Ureter (tissue), 1 donor: Measurements from ENCODE around the gene CPLX1. TPM values are rescaled to one million over a fixed set of nuclear protein-coding genes. Genes with fewer than 3 reads are reported as not detected.
"Not testable (repeated sequence)": the region's sequence is repeated elsewhere in the genome, so short reads cannot be mapped to it uniquely, and the experiment has no call there.

Source experiments
- DNase-seq: peaks from one replicate; pipeline ENCODE4 v3.0.0-alpha.2; 2020; ENCODE audit warnings: low spot score
- total RNA-seq: library from RNA; stranded (reverse); gene quantifications from one replicate; pipeline ENCODE4 v1.2.4, GENCODE V29; 2023
- donor health status: DM: yes; HTN: yes; CAD: no.

CPLX1 gene
- total RNA-seq, 1 donor from 2014 or later, result 6.7 TPM

GRCh38 chr4:777520-778262, 48.2 kb downstream of the CPLX1 start:
- no peak for DNase-seq

DNA sequence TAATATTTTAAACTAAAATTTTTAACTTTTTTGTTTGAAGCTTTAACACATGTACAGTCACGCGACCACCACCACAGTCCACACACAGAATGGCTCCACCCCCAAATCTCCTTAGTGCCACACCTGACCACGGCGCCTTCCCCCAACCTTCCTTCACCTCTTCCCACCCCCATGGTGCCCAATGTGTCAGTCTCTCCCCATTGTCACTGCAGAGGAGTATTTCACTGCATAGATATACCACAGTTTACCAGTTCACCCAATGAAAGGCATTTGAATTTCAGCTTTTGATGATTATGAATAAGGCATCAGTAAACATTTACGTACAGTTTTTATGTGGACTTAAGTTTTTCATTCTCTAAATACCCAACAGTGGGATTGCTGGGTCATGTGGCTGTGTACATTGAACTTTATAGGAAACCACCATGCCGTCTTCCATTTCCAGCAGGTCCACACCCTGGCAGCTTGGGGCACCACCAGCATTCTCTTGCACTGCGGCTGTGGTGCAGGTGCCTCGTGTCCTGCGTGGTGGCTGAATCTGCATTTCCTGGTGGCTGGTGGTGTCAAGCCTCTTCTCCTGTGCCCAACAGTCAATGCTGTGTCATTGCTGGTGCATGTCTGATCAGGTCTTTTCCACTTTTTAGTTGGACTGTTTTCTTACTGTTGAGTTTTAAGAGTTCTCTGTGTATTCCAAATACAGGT, 49.0 kb downstream of the CPLX1 start:
- no peak for DNase-seq

DNA sequence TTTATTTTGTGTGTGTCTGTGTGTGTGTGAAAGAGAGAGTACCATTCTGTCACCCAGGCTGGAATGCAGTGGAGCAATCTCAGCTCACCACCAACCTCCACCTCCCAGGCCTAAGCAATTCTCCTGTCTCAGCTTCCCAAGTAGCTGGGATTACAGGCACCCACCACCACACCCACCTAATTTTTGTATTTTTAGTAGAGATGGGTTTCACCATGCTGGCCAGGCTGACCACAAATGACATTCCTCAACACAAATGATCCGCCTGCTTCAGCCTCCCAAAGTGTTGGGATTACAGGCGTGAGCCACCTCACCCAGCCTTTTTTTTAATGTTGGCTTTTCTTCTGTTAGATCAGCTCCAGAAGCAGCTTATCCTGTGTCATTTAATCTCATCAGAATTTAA, 50.4 kb downstream of the CPLX1 start:
- not testable (repeated sequence) for DNase-seq

DNA sequence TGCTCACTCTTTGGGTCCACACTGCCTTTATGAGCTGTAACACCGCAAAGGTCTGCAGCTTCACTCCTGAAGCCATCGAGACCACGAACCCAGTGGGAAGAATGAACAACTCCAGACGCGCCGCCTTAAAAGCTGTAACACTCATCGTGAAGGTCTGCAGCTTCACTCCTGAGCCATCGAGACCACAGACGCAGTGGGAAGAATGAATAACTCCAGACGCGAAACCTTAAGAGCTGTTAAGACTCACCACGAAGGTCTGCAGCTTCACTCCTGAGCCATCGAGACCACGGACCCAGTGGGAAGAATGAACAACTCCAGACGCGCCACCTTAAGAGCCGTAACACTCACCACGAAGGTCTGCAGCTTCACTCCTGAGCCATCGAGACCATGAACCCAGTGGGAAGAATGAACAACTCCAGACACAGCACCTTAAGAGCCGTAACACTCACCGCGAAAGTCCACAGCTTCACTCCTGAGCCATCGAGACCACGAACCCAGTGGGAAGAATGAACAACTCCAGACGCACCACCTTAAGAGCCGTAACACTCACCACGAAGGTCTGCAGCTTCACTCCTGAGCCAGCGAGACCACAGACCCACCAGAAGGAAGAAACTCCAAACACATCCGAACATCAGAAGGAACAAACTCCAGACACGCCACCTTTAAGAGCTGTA, 51.4 kb downstream of the CPLX1 start:
- not testable (repeated sequence) for DNase-seq

GRCh38 chr4:773214-773613, 52.7 kb downstream of the CPLX1 start:
- no peak for DNase-seq

GRCh38 chr4:772776-773175, 53.2 kb downstream of the CPLX1 start:
- no peak for DNase-seq

- DNase-seq, result no peak
These were observed 53.8 kb downstream of the CPLX1 start for GRCh38 chr4:772118-772517.

- no peak for DNase-seq
These were observed 54.5 kb downstream of the CPLX1 start for GRCh38 chr4:771464-771863.

- DNase-seq, result no peak
These were observed 55.9 kb downstream of the CPLX1 start for GRCh38 chr4:770022-770421.

DNA sequence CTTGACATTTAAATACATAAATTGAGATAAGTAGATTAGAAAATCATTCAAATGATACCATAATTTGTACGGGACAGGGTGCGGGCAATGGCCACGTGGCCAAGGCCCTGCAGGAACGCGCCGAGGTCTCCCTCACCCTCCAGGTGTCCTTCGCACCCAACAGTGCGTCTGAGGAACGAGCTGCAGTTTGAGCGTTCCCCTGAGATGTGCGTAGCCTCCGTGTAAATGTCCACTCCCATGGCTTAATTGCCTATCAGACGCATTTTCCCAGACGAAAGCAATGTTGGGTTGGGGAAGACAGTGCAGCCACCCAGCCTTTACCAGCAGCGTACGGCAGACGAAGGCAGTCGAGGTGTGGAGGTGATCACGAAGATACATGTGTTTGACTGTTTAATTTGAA, 56.4 kb downstream of the CPLX1 start:
- DNase-seq, result no peak

DNA sequence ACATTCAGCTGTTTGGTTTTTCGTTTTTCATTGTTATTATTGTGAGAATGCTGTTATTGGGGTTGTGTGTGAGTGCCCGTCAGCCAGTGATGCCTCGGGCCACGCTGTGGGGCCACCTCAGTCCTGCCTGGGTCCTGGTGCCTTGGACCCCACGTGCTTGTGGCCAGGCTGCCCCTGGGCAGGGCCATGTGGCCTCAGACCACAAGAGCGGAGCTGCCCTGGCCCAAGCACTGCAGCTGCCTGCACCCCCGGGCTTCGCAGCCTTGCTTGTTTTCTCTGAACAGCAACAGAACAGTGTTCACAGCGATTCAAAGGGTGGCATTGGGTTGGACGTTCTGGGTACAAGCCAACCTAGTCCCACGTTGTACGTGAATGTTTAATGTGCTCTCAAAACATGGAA, 56.9 kb downstream of the CPLX1 start:
- no peak for DNase-seq

DNA sequence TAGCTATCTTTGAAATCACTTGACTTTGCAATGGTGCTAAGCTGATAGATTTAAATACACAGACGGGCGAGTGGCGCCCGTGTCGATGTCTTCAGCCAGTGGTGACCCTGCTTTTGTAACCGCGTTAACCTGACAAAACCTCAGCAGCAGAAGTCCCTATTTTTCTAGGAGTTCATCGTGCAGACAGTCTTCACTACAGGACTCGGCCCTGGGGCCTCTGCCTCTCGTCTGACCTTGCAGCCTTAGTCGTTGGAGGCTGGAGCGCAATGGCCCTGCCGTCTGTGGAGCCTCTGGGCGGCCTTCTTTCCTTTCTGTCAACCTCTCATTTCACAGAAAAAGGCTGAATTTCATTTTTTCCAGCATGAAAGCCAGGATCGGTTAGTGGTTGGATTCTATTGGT, 57.9 kb downstream of the CPLX1 start:
- DNase-seq, result no peak

- DNase-seq, result no peak
These were observed 59.2 kb downstream of the CPLX1 start for GRCh38 chr4:766559-767283.

- DNase-seq, result no peak
These were observed 59.8 kb downstream of the CPLX1 start for GRCh38 chr4:766152-766515.

DNA sequence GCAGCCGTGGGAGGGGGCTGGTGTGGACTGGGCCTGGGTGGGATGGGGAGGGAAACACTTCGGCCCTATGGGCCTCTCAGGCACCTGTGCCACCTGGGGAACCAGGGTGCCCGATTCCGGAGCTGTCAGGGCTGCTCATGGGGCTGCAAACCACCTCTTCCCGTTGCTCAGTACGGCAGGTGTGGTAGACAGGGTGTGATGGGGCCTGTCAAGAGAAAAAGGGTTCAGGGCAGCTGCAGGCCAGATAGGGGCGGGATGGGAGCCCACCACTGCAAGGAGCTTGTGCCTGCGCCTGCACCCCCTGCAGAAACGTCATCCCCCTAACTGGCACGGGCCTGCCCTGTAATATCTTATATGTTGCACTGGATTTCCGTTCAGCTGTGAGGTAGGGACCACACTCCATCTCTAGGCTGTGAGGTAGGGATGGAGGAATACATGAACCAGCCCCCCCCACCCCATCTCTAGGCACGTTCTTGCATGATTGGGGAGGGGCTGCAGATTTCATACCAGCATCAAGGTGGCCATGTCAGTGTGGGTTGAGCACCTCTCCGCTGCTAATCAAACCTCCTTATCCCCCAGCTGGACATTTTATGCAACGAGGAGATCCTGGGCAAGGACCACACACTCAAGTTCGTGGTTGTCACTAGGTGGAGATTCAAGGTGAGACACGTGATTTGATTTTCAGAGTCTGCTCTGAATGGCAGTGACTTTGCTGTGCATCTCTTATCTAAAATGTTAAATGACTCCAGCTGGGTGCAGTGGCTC, 61.3 kb downstream of the CPLX1 start:
- DNase-seq, result no peak

- DNase-seq, result no peak
These were observed 62.0 kb downstream of the CPLX1 start for GRCh38 chr4:763922-764321.

DNA sequence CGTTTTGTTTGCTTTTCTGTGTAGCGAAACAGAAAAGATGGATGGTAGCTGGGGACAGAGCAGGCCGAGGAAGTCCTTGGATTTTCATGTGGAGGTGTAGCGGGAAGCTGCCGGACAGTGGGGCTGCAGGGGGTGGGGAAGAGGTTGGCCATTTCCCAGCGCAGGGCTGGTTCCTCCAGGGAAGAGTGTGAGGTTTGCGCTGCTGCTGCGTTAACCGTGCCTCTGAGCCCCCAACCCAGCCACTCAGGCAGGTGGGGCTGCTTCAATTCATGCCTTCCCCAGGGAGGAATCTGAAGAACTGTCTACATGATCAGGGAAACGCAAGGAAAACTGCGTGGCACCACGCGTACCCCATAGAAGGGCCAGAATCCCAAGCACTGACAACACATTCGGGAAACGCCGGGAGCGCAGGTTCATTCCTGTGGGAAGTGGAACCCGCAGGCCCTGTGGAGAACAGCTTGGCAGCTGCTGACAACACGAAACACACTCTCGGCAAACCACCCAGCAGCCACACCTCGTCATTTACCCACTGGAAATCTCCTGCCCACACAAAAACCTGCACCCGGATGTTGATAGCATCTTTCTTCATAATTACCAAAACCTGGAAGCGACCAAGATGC, 62.6 kb downstream of the CPLX1 start:
- no peak for DNase-seq

DNA sequence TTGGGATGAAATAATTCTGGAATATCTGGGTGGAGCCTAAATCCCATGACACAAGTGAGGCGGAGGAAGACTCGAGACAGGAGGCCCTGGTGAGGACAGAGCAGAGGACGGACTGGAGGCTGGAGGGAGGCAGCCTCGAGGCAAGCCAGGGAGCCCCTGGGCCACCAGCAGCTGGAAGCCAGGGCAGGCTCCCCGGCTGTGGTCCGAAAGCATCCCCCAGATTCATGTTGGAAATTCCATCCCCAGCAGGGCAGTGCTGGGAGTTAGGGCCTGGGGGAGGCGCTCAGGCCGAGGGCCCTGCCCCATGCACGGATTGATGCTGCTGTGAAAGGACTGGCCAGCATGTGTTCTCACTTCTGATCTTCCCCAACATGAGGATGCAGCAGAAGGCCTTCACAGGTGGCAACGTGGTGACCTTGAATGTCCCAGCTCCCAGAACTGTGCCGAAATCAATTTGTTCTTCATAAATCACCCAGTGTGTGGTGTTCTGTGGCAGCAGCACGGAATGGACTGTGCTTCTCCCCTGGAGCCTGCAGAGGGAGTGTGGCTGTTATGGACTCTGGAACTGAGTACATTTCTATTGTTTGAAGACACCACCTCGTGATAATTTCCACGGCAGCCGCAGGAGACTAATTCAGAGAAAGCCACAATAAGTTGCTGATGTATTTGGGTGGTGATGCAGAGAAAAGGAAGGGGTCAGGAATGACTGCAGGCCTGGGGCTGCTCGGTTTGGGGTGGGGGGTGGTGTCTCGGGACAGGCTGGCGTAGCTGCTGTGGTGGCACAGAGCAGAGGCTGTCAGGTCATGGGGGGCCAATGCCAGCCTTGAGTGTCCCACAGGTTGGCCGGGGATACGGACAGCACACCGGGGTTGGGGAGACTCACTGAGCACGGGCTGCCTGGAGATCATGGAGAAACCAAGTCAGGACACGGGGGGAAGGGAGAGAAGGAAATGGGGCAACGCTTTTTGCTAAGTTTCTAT, 63.4 kb downstream of the CPLX1 start:
- DNase-seq, result no peak

DNA sequence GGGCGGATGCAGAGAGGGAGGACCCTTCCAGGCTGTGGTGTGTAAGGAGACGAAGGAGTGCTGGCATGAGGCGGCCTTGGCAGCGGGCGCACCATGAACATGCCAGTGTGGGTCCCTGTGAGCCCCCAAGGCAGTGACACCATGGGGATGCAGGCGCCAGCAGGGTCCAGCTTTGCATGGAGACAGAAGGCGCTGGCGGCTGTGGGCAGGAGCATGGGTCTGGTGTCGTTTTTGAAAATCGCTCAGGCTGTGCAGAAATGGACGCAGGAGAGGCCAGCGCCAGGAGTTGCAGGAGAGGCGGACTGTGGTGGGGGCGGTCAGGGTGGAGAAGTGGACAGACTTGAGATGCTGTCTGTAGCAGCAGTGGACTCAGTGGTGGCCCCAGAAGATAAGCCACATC, 64.2 kb downstream of the CPLX1 start:
- DNase-seq, result no peak

- no peak for DNase-seq
These were observed 64.8 kb downstream of the CPLX1 start for GRCh38 chr4:761086-761485.
